Omental fat pad (tissue), 4 donors: Measurements from ENCODE around the gene PSME3IP1. TPM values are rescaled to one million over a fixed set of nuclear protein-coding genes. Genes with fewer than 3 reads are reported as not detected.

ENCODE experiments used
- ATAC-seq: fragments of 150-250 bp; one replicate; pipeline ENCODE4 v1.9.1; 2016; ENCODE audit warnings: mild to moderate bottlenecking, moderate library complexity; ENCODE audit not compliant: low FRiP score
- DNase-seq: peaks from one replicate; pipeline ENCODE4 v3.0.0-alpha.2; 2019; ENCODE audit warnings: low spot score
- CTCF ChIP-seq, 3 donors: fragments of 450-650 bp; IDR thresholded peaks; one replicate each; pipeline ENCODE4 v1.5.1; 2016 to 2017; ENCODE audit warnings: antibody characterized with exemption in 3 of 3, mild to moderate bottlenecking in 3 of 3, moderate library complexity in 2 of 3
- total RNA-seq, 4 donors: library from RNA; depleted of rRNA; stranded (reverse); fragments of >200 nt; gene quantifications; one replicate each; pipeline ENCODE4 v1.1.0, GENCODE V29; 2016

The PSME3IP1 gene
- total RNA-seq, 4 donors from 2014 or later = 47.1 to 62.6 (median 54.5) TPM

- ATAC-seq = no peak
- DNase-seq = no peak
- no peak for TF ChIP-seq CTCF (IDR thresholded peaks at IDR 0.05)
Measured at GRCh38 chr16:57149391-57149790, 36.4 kb downstream of the PSME3IP1 start.

GRCh38 chr16:57148481-57148880 lies 37.4 kb downstream of the PSME3IP1 start:
- DNase-seq (peak; percentile 1), ATAC-seq (no peak)
- no peak for TF ChIP-seq CTCF (IDR thresholded peaks at IDR 0.05)

- no peak for TF ChIP-seq CTCF (IDR thresholded peaks at IDR 0.05)
- DNase-seq (peak; percentile 13), ATAC-seq (no peak)
Measured at GRCh38 chr16:57147381-57148221, 38.2 kb downstream of the PSME3IP1 start.

GRCh38 chr16:57146735-57147134 lies 39.1 kb downstream of the PSME3IP1 start:
- no peak for TF ChIP-seq CTCF (IDR thresholded peaks at IDR 0.05)
- DNase-seq (peak; percentile 10), ATAC-seq (no peak)

- DNase-seq = peak; percentile 21
- no peak for ATAC-seq
- TF ChIP-seq CTCF (IDR thresholded peaks at IDR 0.05) = no peak
Measured at GRCh38 chr16:57146040-57146647, 39.7 kb downstream of the PSME3IP1 start.

- DNase-seq = peak; percentile 15
- TF ChIP-seq CTCF (IDR thresholded peaks at IDR 0.05) = no peak
- no peak for ATAC-seq
Measured at GRCh38 chr16:57145046-57146021, 40.5 kb downstream of the PSME3IP1 start.
